Measurements from ENCODE around the gene PKM.

Gene PKM

GRCh38 chr15:72248514-72248913 is 17.5 kb upstream of the PKM start:
- no peak for DNase-seq (ENCODE audit: insufficient read length, low spot score)
- no peak for TF ChIP-seq POLR2A (IDR thresholded peaks at IDR 0.05; ENCODE audit: low read depth, low read length)
- no peak for FAIRE-seq

GRCh38 chr15:72242775-72243370 is 11.9 kb upstream of the PKM start:
- no peak for FAIRE-seq

GRCh38 chr15:72239652-72240051 is 8.7 kb upstream of the PKM start:
- no peak for TF ChIP-seq POLR2A (IDR thresholded peaks at IDR 0.05; ENCODE audit: low read depth, low read length)
- FAIRE-seq (no peak), DNase-seq (ENCODE audit: insufficient read length, low spot score) (no peak)

More at GRCh38 chr15:72242775-72243370, 11.9 kb upstream of the PKM start:
- DNase-seq (ENCODE audit: insufficient read length, low spot score), result no peak
- TF ChIP-seq POLR2A (IDR thresholded peaks at IDR 0.05; ENCODE audit: low read depth, low read length), result no peak

GRCh38 chr15:72238586-72238985 is 7.6 kb upstream of the PKM start:
- TF ChIP-seq POLR2A (IDR thresholded peaks at IDR 0.05; ENCODE audit: low read depth, low read length), result no peak
- FAIRE-seq, result no peak
- DNase-seq (ENCODE audit: insufficient read length, low spot score), result no peak

GRCh38 chr15:72237853-72238224 is 6.8 kb upstream of the PKM start:
- FAIRE-seq (no peak), DNase-seq (ENCODE audit: insufficient read length, low spot score) (no peak)
- TF ChIP-seq POLR2A (IDR thresholded peaks at IDR 0.05; ENCODE audit: low read depth, low read length), result no peak

GRCh38 chr15:72237029-72237852 is 6.3 kb upstream of the PKM start:
- DNase-seq (ENCODE audit: insufficient read length, low spot score) (peak; percentile 58), FAIRE-seq (peak; percentile 45)
- TF ChIP-seq POLR2A (IDR thresholded peaks at IDR 0.05; ENCODE audit: low read depth, low read length), result peak; percentile 60; the same call in 1 of the 2 replicates

GRCh38 chr15:72236381-72237003 is 5.5 kb upstream of the PKM start:
- no peak for TF ChIP-seq POLR2A (IDR thresholded peaks at IDR 0.05; ENCODE audit: low read depth, low read length)
- FAIRE-seq (no peak), DNase-seq (ENCODE audit: insufficient read length, low spot score) (no peak)

GRCh38 chr15:72235298-72235697 is 4.3 kb upstream of the PKM start:
- DNase-seq (ENCODE audit: insufficient read length, low spot score) (no peak), FAIRE-seq (no peak)
- no peak for TF ChIP-seq POLR2A (IDR thresholded peaks at IDR 0.05; ENCODE audit: low read depth, low read length)

GRCh38 chr15:72233769-72234168 is 2.8 kb upstream of the PKM start:
- FAIRE-seq, result no peak
- no peak for TF ChIP-seq POLR2A (IDR thresholded peaks at IDR 0.05; ENCODE audit: low read depth, low read length)
- DNase-seq (ENCODE audit: insufficient read length, low spot score), result no peak

GRCh38 chr15:72231833-72232478 is 966 bp upstream of the PKM start:
- FAIRE-seq (no peak), DNase-seq (ENCODE audit: insufficient read length, low spot score) (peak; percentile 55)

GRCh38 chr15:72230197-72231065 is 559 bp downstream of the PKM start:
- no peak for DNase-seq (ENCODE audit: insufficient read length, low spot score)
- peak; percentile 45; the same call in 1 of the 2 replicates for TF ChIP-seq POLR2A (IDR thresholded peaks at IDR 0.05; ENCODE audit: low read depth, low read length)
- FAIRE-seq, result no peak

More at GRCh38 chr15:72231833-72232478, 966 bp upstream of the PKM start:
- TF ChIP-seq POLR2A (IDR thresholded peaks at IDR 0.05; ENCODE audit: low read depth, low read length), result no peak

- FAIRE-seq (no peak), DNase-seq (ENCODE audit: insufficient read length, low spot score) (no peak)
- TF ChIP-seq POLR2A (IDR thresholded peaks at IDR 0.05; ENCODE audit: low read depth, low read length), result no peak
Observed at GRCh38 chr15:72229947-72230196, 1.1 kb downstream of the PKM start.
